Measurements from ENCODE around the gene LPIN3.

The LPIN3 gene

GRCh38 chr20:41367956-41368355 lies 27.3 kb downstream of the LPIN3 start:
- DNase-seq: no peak

GRCh38 chr20:41369673-41370072 lies 29.1 kb downstream of the LPIN3 start:
- no peak for DNase-seq

GRCh38 chr20:41370176-41370575 lies 29.6 kb downstream of the LPIN3 start:
- no peak for DNase-seq

- no peak for DNase-seq
Observed at GRCh38 chr20:41371371-41371770, 30.8 kb downstream of the LPIN3 start.

GRCh38 chr20:41373251-41373783 lies 32.7 kb downstream of the LPIN3 start:
- no peak for DNase-seq

DNA sequence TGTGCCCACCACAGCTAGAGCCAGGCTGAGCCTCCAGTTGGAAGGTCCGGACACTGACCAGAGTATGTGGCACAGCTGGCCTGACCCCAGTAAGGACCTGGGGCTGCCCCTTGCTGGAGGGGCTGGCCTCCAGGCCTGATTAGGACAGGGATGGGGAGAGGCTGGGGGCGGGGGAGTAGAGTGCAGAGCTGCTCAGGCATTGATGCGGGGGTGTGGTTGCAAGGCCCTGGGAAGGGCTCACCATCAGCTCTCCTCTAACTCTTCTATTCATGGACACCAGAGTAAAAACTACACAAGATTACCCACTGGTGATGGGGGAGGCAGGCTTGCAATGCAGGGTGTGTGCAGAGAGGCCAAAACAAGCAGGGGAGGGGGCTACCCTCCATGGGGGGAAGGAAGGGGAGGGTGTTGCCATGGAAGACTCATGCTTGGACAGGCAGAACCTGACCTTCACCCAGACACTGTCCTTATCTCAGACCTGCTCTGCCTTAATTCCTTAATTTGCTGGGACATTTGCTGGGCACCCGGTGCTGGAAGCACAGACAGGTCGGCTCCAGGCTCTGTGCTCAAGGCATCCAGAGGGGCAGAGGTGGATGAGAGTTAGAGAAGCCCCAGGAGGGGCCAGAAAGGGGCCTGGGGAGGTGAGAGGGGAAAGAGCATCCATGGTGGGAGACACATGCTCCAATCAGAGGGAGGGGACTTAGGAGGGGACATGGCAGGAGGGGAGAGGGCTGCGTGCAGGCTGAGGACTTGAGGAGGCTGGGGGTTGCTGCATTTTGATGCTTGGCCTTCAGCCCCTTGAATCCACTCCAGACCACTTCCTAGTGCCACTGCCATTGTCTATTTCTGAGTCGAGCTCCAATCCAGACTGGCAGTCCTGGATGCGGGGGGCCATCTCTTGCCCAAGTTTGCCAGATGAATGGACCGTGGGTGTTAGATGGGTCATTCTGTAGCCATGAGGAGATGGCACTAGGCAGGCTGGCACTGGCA lies 33.6 kb downstream of the LPIN3 start:
- no peak for DNase-seq

- DNase-seq: no peak
Observed at GRCh38 chr20:41375846-41376245, 35.2 kb downstream of the LPIN3 start.

- DNase-seq: no peak
Observed at GRCh38 chr20:41376349-41376748, 35.7 kb downstream of the LPIN3 start.

- DNase-seq: no peak
Observed at GRCh38 chr20:41377275-41377674, 36.7 kb downstream of the LPIN3 start.

- no peak for DNase-seq
Observed at GRCh38 chr20:41379551-41379950, 38.9 kb downstream of the LPIN3 start.

DNA sequence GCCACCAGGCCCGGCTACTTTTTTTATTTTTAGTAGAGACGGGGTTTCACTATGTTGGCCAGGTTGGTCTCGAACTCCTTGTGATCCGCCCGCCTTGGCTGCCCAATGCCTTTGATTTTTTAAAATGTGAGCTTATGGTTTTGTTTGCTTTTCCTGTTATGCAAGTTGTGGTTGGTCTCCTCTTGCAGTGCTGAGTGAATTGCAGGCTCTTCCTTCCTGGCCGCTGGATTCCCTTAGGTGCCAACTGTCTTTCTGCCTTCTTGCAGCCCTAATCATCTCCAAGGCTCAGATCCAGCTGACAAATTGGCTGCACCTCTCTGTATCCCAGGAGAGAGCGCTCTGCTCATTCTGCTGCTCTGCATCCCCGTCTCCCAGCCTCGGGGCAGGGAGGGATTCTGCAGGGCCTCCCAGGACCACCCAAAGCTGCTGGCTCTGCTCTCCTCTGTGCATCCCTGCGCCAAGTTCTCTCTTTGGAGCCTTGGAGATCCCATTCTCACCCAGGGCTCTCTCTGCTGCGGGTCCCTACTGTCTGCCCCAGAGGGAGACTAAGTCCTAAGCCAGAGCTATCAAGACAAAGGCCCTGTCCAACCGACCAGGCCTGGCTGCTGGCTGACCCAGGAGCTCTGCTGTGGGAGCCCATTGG lies 40.1 kb downstream of the LPIN3 start:
- no peak for DNase-seq

- DNase-seq: no peak
Observed at GRCh38 chr20:41382791-41383305, 42.2 kb downstream of the LPIN3 start.

DNA sequence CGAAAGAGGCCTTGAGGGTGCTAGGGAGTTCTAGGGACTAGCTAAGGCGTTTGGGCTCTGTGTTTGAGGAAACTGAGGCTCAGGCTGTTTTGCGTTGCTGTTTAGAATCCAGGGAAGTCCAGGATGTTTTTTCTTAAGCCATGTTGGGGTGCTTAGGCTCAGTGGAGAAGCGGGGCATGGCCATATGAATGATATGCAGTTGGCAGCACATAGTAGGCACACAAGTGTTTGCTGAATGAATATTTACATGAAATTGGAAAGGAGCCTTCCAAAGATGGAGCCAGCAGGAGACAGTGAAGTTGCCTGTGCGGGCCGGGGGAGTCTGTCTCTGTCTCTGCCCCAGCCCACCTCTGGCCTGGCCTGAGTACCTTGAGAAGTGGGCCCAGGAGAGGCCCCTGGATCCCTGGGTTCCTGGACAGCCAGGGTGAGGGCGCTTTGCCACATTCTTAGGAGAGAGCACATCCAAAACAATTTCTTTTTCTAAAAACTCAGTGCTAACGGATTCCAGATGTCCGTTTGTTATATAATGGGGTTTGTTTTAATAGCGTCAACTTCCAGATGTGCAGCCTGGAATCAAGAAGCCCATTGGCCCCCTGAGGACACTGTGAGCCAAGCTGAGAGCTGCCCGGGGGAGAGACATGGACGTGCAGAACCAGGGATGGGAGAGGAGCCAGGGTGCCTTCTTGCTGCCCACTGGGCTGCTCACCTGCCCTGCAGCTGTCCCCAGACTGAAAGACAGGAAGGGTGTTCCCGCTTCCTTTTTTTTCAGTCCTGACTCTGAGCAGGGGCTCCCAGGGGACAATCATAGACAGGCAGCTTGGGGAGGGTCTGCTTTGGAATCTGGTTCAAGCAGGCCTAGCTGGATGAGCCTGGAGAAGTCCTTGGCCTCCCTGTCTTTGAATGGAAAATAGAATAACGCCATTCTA lies 46.1 kb downstream of the LPIN3 start:
- DNase-seq: no peak

DNA sequence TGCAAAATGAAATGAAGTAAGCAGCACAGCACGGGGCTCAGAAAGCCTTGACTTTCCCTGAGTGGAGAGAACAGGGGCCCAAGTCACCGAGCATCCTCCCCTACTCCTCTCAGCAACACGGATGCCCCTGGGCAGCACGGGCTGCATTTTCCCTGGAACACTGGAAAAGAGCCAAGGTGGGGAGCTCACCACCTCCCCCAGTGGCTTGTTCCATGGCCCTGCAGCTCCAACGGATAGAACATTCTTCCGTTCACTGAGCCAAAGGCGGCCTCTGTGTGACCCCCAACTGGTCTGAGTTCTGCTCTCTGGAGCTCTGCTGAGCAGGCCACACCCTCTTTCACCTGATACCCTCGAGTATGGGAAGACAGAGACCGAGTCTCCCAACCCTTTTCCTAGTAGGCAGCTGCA lies 46.8 kb downstream of the LPIN3 start:
- no peak for DNase-seq

GRCh38 chr20:41390889-41391288 lies 50.3 kb downstream of the LPIN3 start:
- no peak for DNase-seq

- DNase-seq: no peak
Observed at GRCh38 chr20:41391587-41392001, 51.0 kb downstream of the LPIN3 start.

GRCh38 chr20:41392295-41392694 lies 51.7 kb downstream of the LPIN3 start:
- DNase-seq: no peak

DNA sequence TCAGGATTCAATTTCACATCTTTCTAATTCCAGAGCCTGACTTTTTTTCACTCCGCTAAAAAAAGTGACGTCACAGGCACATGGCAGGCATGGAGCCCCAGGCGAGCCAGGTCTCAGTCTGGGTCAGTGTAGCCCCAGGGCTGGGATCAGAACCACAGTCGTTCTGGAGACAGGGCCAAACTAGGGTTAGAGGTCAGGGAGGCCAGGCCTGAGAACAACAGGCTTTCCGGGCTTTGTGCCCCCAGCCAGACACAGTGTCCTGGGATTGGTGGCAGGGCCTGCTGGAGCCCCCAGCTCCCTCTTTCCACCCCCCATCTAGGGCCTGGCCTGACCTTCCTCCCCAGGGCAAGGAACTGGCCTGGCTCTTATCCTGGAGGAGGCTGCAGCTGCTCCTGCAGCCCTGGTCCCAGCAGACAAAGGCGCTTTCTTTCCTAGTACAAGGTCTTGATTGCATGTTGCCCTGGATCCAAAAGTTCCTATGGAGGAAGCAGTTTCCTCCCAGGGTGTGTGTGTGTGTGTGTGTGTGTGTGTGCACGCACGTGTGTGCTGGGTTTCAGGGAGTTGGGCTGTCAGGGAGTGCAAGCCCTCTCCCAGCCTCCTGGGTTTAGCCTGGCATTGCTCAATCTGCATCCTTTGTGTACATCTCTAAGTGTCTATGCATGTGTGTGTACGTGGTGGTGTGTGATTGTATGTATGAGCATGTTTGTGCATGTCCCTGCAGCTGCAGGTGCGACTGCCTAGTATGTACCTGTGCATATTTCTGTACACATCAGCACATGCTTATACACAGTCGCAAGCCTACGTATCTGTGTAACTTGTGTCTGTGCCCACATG lies 52.5 kb downstream of the LPIN3 start:
- peak; percentile 36 to 58 for DNase-seq

DNA sequence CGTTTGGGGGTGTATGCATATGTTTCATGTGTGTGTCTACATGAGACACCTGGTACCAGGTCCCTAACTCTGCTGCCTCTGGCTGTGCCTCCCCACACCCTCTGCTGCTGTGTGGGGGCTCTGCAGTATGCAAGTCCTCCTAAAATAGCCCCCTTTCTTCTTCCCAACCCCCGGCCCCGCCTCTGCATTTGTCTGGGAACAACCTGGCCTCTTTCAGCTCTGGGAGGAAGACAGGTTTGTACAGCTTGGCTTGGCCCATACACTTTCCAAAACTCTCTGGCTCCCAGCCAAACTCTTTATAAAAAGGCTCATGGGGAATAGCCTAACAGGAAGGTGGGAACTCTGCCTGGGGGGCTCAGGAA lies 53.1 kb downstream of the LPIN3 start:
- no peak for DNase-seq

DNA sequence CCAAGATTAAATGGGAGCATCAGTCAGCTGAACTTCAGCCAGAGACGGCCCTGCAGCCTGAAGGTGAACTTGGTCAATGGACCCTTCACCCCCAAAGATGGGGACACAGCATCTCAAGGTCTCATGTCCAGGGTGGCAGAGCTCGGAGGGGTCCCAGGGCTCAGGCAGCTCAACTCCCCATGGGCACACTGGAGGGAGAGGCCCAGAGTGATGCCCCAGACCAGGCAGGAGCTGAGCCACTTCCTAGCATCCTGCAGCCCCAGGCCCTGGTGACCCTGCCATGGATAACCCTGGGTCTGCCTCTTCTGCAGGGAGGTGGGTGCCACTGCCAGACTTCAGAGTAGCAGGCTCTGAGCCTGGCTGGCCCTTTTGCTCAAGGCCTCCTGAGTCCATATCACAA lies 53.5 kb downstream of the LPIN3 start:
- DNase-seq: no peak

DNA sequence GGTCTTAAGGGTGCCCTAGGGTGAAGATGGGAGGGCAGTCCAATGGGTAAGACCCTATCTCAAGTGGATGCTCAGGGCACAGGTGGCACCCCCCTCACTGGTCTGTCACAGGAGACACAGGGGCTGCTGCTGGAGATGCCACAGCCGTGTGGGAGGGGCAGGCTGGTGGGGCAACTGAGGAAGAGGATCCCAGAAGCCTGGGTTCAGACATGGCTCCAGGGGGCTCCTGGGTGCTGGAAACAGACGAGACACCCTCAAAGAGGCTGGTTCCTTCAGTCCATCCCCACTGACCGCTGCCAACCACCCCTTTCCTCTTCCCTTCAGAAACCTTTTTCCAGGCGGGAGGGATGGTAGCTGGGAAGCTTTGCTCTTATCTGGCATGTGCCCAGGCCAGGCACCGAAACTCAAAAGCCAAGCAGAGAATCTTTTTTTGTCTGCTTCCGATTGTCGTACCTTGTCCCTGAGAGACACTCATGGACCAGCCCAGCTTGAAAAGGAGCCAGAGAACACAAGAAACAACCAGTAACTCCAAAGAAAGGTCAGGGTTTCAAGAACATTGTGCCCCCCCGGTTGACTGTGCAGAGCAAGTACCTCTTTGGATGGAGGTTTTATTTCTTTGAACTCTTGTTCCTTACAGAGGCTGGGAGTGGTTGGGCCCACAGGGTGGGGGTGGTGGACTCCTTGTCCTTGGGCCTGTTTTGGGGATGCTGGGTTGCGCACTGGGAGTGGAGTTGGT lies 54.5 kb downstream of the LPIN3 start:
- no peak for DNase-seq
